DMS53 (cell line): ENCODE data around the gene HRG.
"Not testable (repeated sequence)": the region's sequence is repeated elsewhere in the genome, so short reads cannot be mapped to it uniquely, and the experiment has no call there.

ENCODE experiments used
- DNase-seq: peaks from one replicate; lab custom pipeline; 2025; lab: John Stamatoyannopoulos, UW

Gene HRG

GRCh38 chr3:186682812-186683211 lies 17.0 kb downstream of the HRG start:
- peak; percentile 5 for DNase-seq

- DNase-seq = no peak
Observed at GRCh38 chr3:186683979-186684378, 18.2 kb downstream of the HRG start.

GRCh38 chr3:186686475-186686874 lies 20.7 kb downstream of the HRG start:
- DNase-seq = not testable (repeated sequence)

DNA sequence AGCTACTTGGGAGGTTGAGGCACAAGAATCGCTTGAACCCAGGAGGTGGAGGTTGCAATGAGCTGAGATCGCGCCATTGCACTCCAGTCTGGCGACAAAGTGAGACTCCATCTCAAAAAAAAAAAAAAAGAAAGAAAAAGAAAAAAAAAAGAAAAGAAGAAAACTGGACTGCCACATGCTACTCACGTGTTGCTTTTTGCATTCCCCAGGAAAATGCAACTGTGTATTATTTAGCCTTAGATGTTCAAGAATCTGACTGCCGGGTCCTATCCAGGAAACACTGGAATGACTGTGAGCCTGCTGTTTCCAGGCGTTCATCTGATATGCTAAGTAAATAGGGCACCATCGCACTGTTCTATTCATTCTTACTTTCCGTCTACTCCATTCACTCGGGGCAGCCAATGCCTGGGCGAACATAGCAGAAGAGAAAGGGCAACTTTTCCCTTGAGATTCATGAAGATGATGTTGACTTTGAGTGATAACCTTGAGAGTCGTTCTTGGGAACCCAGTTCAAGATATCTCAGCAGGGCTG lies 21.4 kb downstream of the HRG start:
- DNase-seq = no peak

- not testable (repeated sequence) for DNase-seq
Observed at GRCh38 chr3:186690304-186690703, 24.5 kb downstream of the HRG start.

GRCh38 chr3:186691676-186692075 lies 25.9 kb downstream of the HRG start:
- no peak for DNase-seq

DNA sequence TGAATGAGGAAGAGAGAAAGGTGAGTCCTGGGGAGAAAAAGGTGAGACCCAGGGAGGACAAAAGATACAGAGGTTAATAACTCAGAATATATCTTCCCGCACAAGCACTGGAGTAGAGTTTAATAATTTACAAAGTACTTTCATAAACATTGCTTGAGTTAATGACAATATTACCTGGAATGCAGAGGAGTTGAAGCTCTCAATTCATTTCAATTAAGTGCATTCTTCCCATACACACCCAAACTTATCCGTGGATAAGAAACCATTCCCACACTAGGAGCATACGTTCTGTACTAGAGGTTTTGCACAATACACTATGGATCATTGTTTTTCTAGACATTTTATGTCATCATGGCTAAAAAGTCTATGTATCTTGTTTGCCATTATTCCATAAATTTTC lies 28.0 kb downstream of the HRG start:
- DNase-seq = no peak

- DNase-seq = no peak
Observed at GRCh38 chr3:186694288-186695032, 28.6 kb downstream of the HRG start.

- no peak for DNase-seq
Observed at GRCh38 chr3:186696522-186696921, 30.7 kb downstream of the HRG start.

- DNase-seq = no peak
Observed at GRCh38 chr3:186697510-186697909, 31.7 kb downstream of the HRG start.

GRCh38 chr3:186700267-186700666 lies 34.5 kb downstream of the HRG start:
- no peak for DNase-seq

- DNase-seq = not testable (repeated sequence)
Observed at GRCh38 chr3:186702451-186702850, 36.6 kb downstream of the HRG start.

- no peak for DNase-seq
Observed at GRCh38 chr3:186705882-186706780, 40.3 kb downstream of the HRG start.

DNA sequence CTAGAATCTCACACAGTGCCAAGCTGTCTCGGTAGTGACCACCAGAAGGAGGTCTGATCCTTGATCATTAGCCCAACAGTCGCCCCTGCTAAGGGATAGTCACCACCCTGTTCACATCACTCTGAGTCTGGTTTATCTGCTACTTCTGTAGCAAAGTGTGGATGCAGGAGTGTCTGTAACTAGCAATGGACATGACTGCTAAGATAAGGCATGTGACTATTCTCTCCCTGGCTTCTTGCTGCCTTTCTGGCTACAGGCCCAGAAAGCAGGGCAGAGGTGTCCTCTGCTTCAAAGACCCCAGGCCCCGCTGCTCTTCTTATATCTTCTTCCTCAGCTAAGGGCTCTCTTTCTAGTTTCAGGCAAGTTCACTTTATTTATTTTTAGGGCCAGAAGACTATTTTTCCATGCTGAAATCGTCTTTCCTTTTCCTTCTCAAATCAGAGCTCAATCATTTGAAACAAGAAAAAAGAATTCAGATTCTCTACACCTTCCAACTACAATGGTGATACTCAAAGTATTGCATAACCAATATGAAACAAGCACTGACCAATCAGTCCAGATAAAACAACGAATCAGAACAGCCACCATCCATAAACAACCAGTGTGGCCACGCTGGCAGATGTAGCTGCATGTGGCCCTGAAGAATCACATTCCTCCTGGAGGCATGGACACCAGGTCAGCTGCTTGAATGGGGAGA lies 43.3 kb downstream of the HRG start:
- DNase-seq = no peak

DNA sequence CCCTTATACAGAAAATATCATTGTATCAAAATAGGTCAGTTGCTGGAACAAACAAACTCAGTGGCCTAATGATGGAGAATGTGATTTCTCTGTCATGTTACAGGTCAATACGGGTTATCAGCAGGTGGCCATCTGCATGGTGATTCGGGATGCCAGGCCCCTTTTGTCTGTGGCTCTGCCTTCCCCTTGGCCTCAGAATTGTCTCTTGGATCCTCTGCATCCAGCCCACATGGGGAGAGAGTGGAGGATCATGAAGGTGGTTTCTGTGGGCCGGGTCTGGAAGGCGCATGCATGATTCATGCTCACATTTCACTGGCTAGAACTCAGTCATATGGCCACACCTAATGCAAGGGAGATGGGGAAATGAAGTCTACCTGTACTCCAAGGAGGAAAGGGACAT lies 44.9 kb downstream of the HRG start:
- DNase-seq = not testable (repeated sequence)

DNA sequence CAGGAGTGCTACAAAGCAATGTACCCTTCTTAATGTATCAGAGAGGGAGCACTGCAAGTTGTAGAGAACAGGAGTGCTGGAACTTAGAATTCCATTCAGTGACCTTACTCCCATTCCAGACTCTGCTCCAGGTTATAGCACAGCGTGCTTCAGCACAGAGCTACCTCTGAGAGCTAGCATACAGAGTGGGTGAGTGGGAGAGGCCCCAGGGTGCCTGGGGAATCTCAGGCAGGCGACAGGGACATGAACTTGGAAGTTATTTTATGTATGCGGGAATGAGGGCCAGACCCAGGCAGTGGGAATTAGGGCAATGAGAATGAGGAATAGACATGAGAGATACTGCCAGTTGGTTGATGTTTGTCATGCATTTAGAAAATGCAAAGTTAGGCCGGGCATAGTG lies 47.7 kb downstream of the HRG start:
- DNase-seq = no peak

GRCh38 chr3:186717039-186717457 lies 51.2 kb downstream of the HRG start, which contains the start of gene KNG1:
Gene KNG1 (plus strand): TSS chr3:186717359. CDS start chr3:186717543, 184 bp downstream.
- DNase-seq = no peak

- no peak for DNase-seq
Observed at GRCh38 chr3:186719945-186720739, 54.3 kb downstream of the HRG start.

GRCh38 chr3:186722457-186722856 lies 56.6 kb downstream of the HRG start:
- DNase-seq = no peak

DNA sequence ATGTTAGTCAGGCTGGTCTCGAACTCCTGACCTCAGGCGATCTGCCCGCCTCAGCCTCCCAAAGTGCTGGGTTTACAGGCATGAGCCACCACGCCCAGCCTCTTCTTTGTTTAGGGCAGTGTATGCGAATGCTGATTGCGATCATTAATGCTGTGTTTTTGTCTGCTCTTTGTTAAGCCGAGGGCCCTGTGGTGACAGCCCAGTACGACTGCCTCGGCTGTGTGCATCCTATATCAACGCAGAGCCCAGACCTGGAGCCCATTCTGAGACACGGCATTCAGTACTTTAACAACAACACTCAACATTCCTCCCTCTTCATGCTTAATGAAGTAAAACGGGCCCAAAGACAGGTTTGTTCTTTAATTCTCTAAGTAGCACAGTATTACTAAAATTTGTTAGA lies 59.1 kb downstream of the HRG start:
- DNase-seq = no peak
